OCI-M2 (cell line): ENCODE measurements around the gene MYO7B.
"Not testable (repeated sequence)": the region's sequence is repeated elsewhere in the genome, so short reads cannot be mapped to it uniquely, and the experiment has no call there.

Source experiments
- DNase-seq: peaks from one replicate; lab custom pipeline; 2025; ENCODE audit not compliant: unreplicated experiment; lab: John Stamatoyannopoulos, UW

The MYO7B gene

GRCh38 chr2:127523269-127523939 lies 12.1 kb upstream of the MYO7B start:
- DNase-seq = no peak

GRCh38 chr2:127524198-127524834 lies 11.2 kb upstream of the MYO7B start:
- not testable (repeated sequence) for DNase-seq

- no peak for DNase-seq
These were observed 9.8 kb upstream of the MYO7B start for GRCh38 chr2:127525691-127526131.

- DNase-seq = peak; percentile 93
These were observed 9.1 kb upstream of the MYO7B start, which contains the start of gene IWS1 for GRCh38 chr2:127526132-127527000. Gene IWS1 (minus strand): TSS chr2:127526489. CDS start chr2:127526208, 281 bp downstream.

- no peak for DNase-seq
These were observed 8.3 kb upstream of the MYO7B start for GRCh38 chr2:127527001-127527804.

- no peak for DNase-seq
These were observed 7.0 kb upstream of the MYO7B start for GRCh38 chr2:127528487-127528886.

GRCh38 chr2:127529416-127529815 lies 6.1 kb upstream of the MYO7B start:
- not testable (repeated sequence) for DNase-seq

- DNase-seq = no peak
These were observed 5.0 kb upstream of the MYO7B start for GRCh38 chr2:127530245-127531140.

- DNase-seq = no peak
These were observed 4.2 kb upstream of the MYO7B start for GRCh38 chr2:127531221-127531648.

- DNase-seq = no peak
These were observed 3.2 kb upstream of the MYO7B start for GRCh38 chr2:127532296-127532695.

GRCh38 chr2:127535918-127536317 lies 435 bp downstream of the MYO7B start:
- no peak for DNase-seq

- DNase-seq = no peak
These were observed 1.4 kb downstream of the MYO7B start for GRCh38 chr2:127536707-127537541.

- DNase-seq = no peak
These were observed 2.2 kb downstream of the MYO7B start for GRCh38 chr2:127537644-127538043.

- DNase-seq = no peak
These were observed 6.3 kb downstream of the MYO7B start for GRCh38 chr2:127541809-127542208.

- no peak for DNase-seq
These were observed 6.7 kb downstream of the MYO7B start for GRCh38 chr2:127542231-127542630.

GRCh38 chr2:127543013-127543501 lies 7.6 kb downstream of the MYO7B start:
- peak; percentile 53 for DNase-seq

- no peak for DNase-seq
These were observed 9.7 kb downstream of the MYO7B start for GRCh38 chr2:127545189-127545588.

GRCh38 chr2:127545796-127546195 lies 10.3 kb downstream of the MYO7B start:
- no peak for DNase-seq

- no peak for DNase-seq
These were observed 11.3 kb downstream of the MYO7B start for GRCh38 chr2:127546797-127547196.
